Measurements from ENCODE around the gene EEF2K.
"Not testable (repeated sequence)": the region's sequence is repeated elsewhere in the genome, so short reads cannot be mapped to it uniquely, and the experiment has no call there.

EEF2K gene

DNA sequence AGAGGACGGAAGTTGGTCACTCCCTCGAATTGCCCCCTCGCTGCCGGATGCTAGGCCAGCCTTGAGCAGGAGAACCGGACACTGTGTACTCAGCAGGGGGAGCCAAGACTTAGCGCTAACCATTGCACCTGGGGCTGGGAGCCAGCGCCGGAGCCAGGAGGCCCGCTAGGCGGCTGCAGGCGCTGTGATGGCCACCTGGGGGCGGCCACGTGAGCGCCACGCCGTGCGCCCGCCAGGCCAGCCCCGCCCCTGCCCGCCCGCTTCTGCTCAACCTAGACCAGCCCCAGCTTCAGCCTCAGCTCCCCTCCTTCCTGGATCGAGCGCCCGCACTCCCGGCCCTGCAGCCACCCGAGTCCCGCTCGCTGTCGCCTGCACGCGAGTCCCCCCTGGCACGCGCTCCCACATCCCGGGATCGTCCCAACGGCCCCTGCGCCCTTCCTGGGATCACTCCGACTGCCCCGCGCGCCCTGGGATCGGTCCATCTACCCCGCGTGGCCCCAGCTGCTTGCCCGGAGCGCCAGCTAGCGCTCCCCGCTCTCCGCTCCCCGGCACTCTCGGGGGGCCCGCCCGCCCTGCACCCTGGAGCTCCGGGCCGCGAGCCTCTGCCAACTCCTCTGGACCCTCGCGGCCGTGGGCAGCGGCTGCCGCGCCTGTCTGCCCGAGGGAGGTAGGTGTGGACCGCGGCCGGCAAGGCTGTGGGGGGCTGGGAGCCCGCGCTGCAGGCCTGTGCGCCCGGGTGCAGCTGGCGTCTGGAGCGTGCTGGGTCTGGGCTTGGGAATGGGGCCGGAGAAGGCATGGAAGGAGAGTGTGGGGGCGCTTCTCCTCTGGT is at the start of gene EEF2K:
EEF2K (plus strand) TSS at position 266 of the 829 bp plus-strand sequence. CDS start 19,452 bp downstream, outside the sequence.
- DNase-seq (ENCODE audit: low read depth), result peak; percentile 85

GRCh38 chr16:22161401-22161800 is 44.7 kb upstream of the EEF2K start:
- no peak for DNase-seq (ENCODE audit: low read depth)

GRCh38 chr16:22161999-22162655 is 44.0 kb upstream of the EEF2K start, which contains the start of gene SDR42E2:
Gene SDR42E2 (plus strand): TSS chr16:22162506. CDS start chr16:22165583, 3,077 bp downstream.
- DNase-seq (ENCODE audit: low read depth), result peak; percentile 24

DNA sequence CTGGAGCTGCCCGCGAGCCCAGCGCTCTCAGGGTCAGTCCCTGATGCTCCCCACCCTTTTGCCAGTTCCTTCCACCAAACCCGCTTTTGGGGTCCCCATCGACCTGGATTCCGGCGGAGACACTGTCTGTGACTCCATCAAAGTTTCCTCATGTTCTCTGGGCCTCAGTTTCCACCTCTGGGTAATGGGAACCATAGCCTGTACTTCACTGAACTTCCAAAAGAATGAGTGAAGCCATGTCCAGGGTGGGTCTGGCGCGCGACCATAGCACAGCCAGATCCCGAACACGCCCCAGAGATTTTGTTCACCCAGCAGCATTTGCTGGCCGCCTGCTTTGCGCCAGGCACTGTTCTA is 43.4 kb upstream of the EEF2K start:
- no peak for DNase-seq (ENCODE audit: low read depth)

- DNase-seq (ENCODE audit: low read depth), result no peak
Measured at GRCh38 chr16:22163806-22164205, 42.3 kb upstream of the EEF2K start.

DNA sequence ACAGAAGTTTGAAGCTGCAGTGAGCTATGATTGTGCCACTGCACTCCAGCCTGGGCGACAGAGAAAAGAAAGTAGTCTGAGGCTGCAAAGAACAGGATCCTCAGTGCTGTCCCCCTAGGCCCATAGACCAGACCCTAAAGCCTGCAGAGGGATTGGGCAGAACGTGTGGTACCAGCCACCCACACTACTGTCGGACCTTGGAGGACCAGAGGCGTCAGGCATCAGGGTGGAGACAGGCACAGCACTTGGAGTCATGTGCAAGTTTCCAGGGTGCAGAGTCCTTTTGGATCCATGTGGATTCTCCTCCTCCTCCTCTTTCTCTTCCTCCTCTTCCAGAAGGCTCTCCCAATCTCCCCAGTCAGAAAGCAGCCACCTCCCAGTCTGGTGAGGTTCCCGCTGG is 41.6 kb upstream of the EEF2K start:
- DNase-seq (ENCODE audit: low read depth), result no peak

GRCh38 chr16:22165508-22166285 is 40.4 kb upstream of the EEF2K start:
- DNase-seq (ENCODE audit: low read depth), result no peak

- no peak for DNase-seq (ENCODE audit: low read depth)
Measured at GRCh38 chr16:22171953-22172352, 34.1 kb upstream of the EEF2K start.

DNA sequence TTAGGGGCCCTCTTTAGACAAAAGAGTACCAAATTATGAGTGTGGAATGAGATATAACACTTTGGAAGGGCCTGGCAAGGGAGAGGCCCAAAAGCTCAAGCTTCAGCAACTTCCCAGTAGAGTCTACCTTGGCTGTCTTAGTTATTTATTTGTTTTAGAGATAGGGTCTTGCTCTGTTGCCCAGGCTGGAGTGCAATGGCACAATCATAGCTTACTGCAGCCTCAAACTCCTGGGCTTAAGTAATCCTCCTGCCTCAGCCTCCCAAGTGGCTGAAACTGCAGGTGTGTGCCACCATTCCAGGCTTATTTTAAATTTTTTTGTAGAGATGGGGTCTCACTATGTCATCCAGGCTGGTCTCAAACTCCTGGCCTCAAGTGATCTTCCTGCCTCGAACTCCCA is 33.4 kb upstream of the EEF2K start:
- DNase-seq (ENCODE audit: low read depth), result not testable (repeated sequence)

- no peak for DNase-seq (ENCODE audit: low read depth)
Measured at GRCh38 chr16:22174642-22175041, 31.4 kb upstream of the EEF2K start.

DNA sequence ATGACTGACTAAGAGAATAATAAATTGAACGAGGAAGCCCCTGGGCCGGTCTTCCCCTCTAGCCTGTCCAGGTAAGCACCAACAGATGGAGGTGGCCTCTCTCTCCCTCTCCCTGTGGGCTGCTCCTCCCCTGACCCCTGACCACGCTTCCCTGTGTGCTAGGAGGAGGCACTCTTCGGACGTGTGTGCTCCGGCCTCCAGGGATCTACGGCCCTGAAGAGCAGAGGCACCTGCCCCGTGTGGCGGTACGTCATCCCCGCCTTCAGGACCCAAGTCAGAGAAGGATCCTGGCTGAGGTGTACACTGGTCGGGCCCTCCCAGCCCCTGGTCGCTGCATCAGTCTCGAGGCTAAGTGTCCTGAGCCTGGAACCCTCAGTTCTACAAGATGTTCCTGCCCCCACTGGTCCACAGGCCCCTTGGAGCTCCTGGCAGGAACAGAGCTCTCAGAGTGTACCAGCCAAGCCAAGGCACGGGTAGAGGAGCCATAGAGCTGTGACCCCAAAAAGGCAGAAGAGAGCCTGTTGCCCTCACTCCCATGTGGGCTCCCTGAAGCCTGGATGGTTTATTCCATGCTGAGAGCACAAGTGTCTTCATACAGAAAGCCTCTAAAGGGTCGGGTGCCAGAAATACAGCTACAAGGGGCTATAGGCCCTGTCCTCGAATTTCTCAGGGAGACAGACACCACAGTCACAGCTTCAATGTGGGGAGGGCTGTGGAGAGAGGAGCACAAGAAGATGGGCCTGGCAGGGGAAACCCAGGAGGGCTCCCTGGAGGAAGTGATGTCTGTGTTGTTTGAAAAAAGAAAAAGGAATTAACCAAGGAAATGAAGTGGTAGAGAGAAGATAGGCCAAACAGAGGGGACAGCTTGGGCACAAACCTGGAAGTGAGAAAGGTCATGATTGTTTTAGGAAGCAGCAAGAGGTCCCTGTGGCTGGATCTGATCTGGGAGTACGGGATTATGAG is 27.8 kb upstream of the EEF2K start:
- DNase-seq (ENCODE audit: low read depth), result no peak

GRCh38 chr16:22181426-22181825 is 24.7 kb upstream of the EEF2K start:
- DNase-seq (ENCODE audit: low read depth), result no peak

GRCh38 chr16:22181843-22182242 is 24.2 kb upstream of the EEF2K start:
- DNase-seq (ENCODE audit: low read depth), result no peak

- DNase-seq (ENCODE audit: low read depth), result no peak
Measured at GRCh38 chr16:22183335-22183734, 22.7 kb upstream of the EEF2K start.

GRCh38 chr16:22183901-22184614 is 22.0 kb upstream of the EEF2K start:
- DNase-seq (ENCODE audit: low read depth), result no peak

DNA sequence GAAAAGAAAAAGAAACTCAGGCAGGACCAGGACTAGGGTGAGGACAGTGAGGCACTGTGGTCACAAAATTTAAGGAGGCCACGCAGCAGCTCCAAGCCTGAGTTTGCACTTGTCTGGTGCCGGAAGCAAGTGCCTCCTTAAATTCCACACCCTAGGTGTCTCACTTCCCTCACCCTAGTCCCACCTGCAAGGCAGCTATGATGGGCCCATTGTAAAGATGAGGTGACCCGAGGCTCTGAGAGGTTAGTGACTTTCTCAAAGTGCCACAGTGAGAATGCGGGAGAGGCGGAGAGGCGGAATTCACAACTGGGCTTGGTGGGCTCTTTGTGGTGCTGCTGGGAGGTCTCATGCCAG is 21.5 kb upstream of the EEF2K start:
- no peak for DNase-seq (ENCODE audit: low read depth)

DNA sequence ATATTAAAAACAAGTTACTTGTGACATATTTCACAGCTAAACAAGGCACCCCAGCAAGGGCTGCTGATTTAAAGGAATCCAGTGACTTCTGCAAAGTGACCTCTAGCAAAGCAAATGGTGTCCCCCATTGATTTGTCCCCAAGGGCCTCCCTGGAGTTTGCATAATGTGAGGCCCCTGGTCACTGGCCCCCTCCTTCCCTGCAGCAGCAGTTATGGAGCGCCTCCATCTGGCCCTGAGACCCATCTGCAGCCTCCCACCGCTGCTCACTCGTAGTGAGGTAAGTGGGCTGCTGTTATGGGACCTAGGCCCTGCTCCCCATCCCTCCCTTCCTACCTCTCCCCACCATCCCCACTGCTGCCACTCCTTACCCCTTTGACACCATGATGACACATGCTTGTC is 19.6 kb upstream of the EEF2K start:
- DNase-seq (ENCODE audit: low read depth), result no peak

DNA sequence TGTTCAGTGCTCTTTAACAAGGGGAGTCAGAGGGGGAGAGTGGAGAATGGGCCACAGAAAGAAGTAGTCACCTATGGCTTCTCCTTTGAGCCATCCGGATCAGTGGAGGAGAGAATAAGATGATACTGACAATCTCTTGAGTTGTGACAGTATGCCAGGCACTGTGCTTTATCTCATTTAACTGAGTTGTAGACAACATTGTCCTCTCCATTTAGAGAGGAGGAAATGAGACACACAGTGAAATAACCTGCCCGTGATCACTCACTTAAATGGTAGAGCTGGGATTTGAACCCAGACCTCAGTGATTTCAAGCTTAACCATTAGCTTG is 17.8 kb upstream of the EEF2K start:
- no peak for DNase-seq (ENCODE audit: low read depth)

GRCh38 chr16:22188595-22189442 is 17.3 kb upstream of the EEF2K start:
- DNase-seq (ENCODE audit: low read depth), result peak; percentile 47

DNA sequence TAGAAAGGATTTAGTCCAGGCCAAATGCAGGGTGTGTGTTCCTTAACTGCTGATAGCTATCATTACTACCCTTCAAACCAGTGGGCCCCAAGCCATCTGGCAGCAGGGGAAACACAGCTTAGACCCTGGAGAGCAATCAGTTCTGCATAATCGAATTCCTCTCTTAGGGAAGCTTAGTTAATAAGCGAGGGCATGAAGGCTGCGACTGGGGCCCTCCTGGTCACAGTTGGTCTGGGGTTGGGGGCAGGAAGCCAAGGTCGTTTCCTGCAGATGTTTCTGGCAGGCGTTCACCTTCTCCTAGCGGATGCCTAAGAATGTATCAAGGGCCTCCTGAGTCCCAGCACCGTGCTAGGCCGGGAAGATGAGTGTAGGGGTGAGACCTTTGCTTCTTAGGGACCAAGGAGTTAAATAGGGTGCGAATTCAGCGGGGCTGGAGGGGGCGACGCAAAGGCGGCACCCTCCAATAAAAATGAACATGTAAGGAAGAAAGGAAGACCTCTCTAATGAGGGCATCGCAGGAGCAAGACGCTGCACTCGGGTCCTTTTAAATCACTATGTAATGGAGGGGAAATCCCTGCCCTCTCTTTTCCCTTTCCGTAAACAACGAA is 16.5 kb upstream of the EEF2K start:
- no peak for DNase-seq (ENCODE audit: low read depth)

All from stimulated activated CD8-positive, alpha-beta memory T cell treated with anti-CD3 and anti-CD28 coated beads, Interleukin-4, amount 100 ng/mL, for 24 hours (primary cell).